SU-DHL-6 (cell line): ENCODE data around the gene CATSPERD.

Experiments used
- H2AFZ ChIP-seq: fragments of 200-600 bp; sonication (generic); 2 replicates; pipeline ENCODE4 v1.6.1; 2014; ENCODE audit warnings: low read depth, mild to moderate bottlenecking, moderate library complexity, mixed read lengths, antibody characterized with exemption, low read length; ENCODE audit not compliant: severe bottlenecking
- H3F3A ChIP-seq: fragments of 200-600 bp; shearing (Covaris generic); 2 replicates; pipeline ENCODE4 v1.6.0; 2016; ENCODE audit warnings: antibody characterized with exemption, mild to moderate bottlenecking; ENCODE audit not compliant: insufficient read depth
- H3K27ac ChIP-seq: fragments of 200-600 bp; sonication (generic); 2 replicates; pipeline ENCODE4 v1.5.1; 2016; ENCODE audit warnings: low read depth, mild to moderate bottlenecking, low read length, moderate library complexity, mixed read lengths
- H3K27me3 ChIP-seq: fragments of 200-600 bp; sonication (generic), shearing (Covaris generic); 2 replicates; pipeline ENCODE4 v1.6.0; 2014; ENCODE audit warnings: mild to moderate bottlenecking, low read length
- H3K36me3 ChIP-seq: fragments of 200-600 bp; sonication (generic); 2 replicates; pipeline ENCODE4 v1.6.1; 2014; ENCODE audit warnings: mild to moderate bottlenecking, low read length, mixed read lengths
- H3K4me2 ChIP-seq: fragments of 300-600, 200-600 bp; shearing (Covaris generic), sonication (generic); 2 replicates; pipeline ENCODE4 v1.6.0; 2014; ENCODE audit warnings: low read length, low read depth, mild to moderate bottlenecking; ENCODE audit not compliant: poor library complexity, severe bottlenecking
- H3K4me3 ChIP-seq: fragments of 200-600 bp; sonication (generic); 2 replicates; pipeline ENCODE4 v1.5.1; 2014; ENCODE audit warnings: antibody characterized with exemption, low read length, mild to moderate bottlenecking, mixed read lengths; ENCODE audit not compliant: insufficient read depth, poor library complexity, severe bottlenecking
- H3K79me2 ChIP-seq: fragments of 200-600 bp; sonication (generic); 2 replicates; pipeline ENCODE4 v1.6.1; 2014; ENCODE audit warnings: mild to moderate bottlenecking, low read length, moderate library complexity; ENCODE audit not compliant: insufficient read depth
- H3K9ac ChIP-seq: fragments of 200-600 bp; sonication (generic); 2 replicates; pipeline ENCODE4 v1.7.0; 2014; ENCODE audit warnings: mild to moderate bottlenecking, low read length
- H3K9me2 ChIP-seq: fragments of 200-600 bp; sonication (generic); replicated peaks from 2 replicates; pipeline ENCODE4 v1.6.1; 2014; ENCODE audit warnings: low read length; ENCODE audit not compliant: insufficient read depth
- H3K9me3 ChIP-seq: fragments of 200-600 bp; sonication (generic); 2 replicates; pipeline ENCODE4 v1.6.1; 2014; ENCODE audit warnings: low read length, mixed read lengths; ENCODE audit not compliant: insufficient read depth
- H4K20me1 ChIP-seq: fragments of 200-600 bp; sonication (generic); 2 replicates; pipeline ENCODE4 v1.6.1; 2014; ENCODE audit warnings: low read depth, mild to moderate bottlenecking, antibody characterized with exemption, low read length, moderate library complexity, mixed read lengths
- EZH2phosphoT487 ChIP-seq: fragments of 200-600 bp; sonication (generic), shearing (Covaris generic); conservative IDR thresholded peaks from 2 replicates; pipeline ENCODE4 v1.6.1; 2018; ENCODE audit warnings: mild to moderate bottlenecking, antibody characterized with exemption, low read length, moderate library complexity, mixed read lengths
- TF ChIP-seq, protein P1 (sequence below): fragments of 200-600 bp; sonication (generic); IDR thresholded peaks from one replicate; pipeline ENCODE4 v1.5.1; 2017; ENCODE audit warnings: antibody characterized with exemption, mild to moderate bottlenecking, low read length, moderate library complexity; ENCODE audit not compliant: insufficient read depth, poor library complexity, severe bottlenecking

CATSPERD gene

DNA sequence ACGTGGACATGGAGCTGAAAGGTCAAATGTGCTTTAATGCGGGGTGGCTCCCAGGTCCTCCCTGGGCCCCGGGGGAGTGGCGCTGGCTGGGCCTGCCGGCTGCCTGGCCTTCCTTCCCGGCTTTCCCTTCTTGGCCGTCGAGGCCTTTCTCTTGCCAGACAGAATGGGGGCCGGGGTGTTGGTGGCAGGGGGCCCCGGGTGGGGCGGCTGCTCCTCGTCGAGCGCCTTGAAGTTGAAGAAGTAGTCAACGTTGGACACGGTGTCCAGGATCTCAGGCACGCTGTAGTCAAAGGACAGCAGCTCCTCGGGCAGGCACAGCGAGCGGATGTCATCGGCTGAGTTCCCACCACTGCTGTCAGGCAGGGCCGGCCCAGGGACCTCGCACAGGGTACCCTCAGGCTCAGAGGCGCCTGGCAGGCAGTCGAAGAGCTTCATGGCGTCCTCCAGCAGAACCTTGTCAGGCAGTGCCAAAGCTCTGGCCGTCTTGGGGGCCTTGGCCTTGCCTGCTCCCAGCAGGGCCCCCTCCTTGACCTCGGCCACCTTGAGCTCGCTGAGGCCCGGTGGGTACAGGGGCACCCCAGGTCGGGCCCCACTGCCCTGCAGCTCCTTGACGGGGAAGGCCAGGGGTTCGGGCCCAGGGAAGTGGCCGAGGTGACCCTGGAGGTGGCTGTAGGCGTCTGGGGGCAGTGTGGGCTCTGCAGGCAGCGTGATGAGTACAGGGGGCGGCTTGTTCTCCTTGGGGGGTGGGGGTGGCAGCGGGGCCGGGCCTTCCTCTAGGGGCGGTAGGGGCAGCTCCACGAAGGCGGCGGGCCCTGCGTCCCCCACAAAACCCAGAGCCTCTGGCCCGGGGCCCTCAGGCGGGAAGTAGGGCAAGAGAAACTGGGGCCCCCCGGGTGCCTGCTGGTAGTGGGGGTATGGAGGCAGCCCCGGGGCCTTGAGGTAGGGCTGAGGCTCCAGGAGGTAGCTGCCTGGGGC lies 62.8 kb downstream of the CATSPERD start:
- TF ChIP-seq, protein P1, sequence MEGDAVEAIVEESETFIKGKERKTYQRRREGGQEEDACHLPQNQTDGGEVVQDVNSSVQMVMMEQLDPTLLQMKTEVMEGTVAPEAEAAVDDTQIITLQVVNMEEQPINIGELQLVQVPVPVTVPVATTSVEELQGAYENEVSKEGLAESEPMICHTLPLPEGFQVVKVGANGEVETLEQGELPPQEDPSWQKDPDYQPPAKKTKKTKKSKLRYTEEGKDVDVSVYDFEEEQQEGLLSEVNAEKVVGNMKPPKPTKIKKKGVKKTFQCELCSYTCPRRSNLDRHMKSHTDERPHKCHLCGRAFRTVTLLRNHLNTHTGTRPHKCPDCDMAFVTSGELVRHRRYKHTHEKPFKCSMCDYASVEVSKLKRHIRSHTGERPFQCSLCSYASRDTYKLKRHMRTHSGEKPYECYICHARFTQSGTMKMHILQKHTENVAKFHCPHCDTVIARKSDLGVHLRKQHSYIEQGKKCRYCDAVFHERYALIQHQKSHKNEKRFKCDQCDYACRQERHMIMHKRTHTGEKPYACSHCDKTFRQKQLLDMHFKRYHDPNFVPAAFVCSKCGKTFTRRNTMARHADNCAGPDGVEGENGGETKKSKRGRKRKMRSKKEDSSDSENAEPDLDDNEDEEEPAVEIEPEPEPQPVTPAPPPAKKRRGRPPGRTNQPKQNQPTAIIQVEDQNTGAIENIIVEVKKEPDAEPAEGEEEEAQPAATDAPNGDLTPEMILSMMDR = no peak
- TF ChIP-seq EZH2phosphoT487 = no peak
- Histone ChIP-seq H3K9me2 (no peaks in the 10 kb centered on the region), H3K36me3 (no peaks in the 10 kb centered on the region), H3K4me3 (no peak overlapping the region), H3K4me2 (no peak overlapping the region), H3K27ac (no peak overlapping the region), H2AFZ (no peak overlapping the region), H3K27me3 (no peaks in the 10 kb centered on the region), H3K9me3 (no peaks in the 10 kb centered on the region), H3F3A (no peaks in the 10 kb centered on the region), H4K20me1 (no peaks in the 10 kb centered on the region), H3K9ac (no peak overlapping the region), H3K79me2 (no peaks in the 10 kb centered on the region)

DNA sequence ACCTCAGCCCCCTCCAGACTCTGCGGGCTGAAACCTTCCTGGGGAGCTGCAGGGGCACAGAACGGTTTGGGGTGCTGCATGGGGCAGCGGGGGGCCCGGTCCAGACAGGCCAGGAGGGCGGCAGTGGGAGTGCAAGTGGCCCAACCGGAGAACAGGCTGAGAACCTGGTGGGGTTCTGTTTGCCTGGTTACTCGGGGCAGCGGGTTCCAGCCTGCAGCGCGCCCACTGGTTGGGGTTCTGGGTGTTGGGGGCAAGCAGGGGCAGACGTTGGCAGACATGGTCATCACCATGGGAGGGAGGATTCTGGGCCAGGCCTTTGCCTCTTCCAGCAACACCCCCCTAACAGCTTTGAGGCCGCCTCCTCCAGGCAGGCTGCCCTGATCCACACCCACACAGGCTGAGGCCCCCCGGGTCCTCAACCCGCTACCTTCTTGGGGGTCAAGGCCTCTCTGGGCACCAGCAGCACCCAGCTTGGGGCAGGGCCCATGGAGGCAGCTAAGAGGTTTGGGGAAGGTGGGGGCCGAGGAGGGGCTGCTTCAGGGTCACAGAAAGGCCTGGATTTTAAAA lies 64.2 kb downstream of the CATSPERD start, which contains the start of gene PRR22:
Gene PRR22, minus strand, starts transcription at position 166 of the 567 bp plus-strand sequence. Its CDS starts 86 bp downstream, at position 80.
- no peaks in the 10 kb centered on the region for H3K9me3 ChIP-seq
- no peak within 1 kb of the TSS for H3K27ac ChIP-seq
- TF ChIP-seq, protein P1 = no peak
- TF ChIP-seq EZH2phosphoT487 = no peak
- no peak within 1 kb of the TSS for H2AFZ ChIP-seq
- H3K9ac ChIP-seq = no peak within 1 kb of the TSS
- H3K4me2 ChIP-seq = no peak within 1 kb of the TSS
- H3K27me3 ChIP-seq = no peaks in the 10 kb centered on the region
- H3K4me3 ChIP-seq = no peak within 1 kb of the TSS
- no peaks in the 10 kb centered on the region for H4K20me1 ChIP-seq
- no peaks in the 10 kb centered on the region for H3F3A ChIP-seq
- H3K36me3 ChIP-seq = no peaks in the 10 kb centered on the region
- H3K79me2 ChIP-seq = peaks cover 3% of the 10 kb centered on the region; the same call in 1 of the 2 replicates
- H3K9me2 ChIP-seq = no peaks in the 10 kb centered on the region

DNA sequence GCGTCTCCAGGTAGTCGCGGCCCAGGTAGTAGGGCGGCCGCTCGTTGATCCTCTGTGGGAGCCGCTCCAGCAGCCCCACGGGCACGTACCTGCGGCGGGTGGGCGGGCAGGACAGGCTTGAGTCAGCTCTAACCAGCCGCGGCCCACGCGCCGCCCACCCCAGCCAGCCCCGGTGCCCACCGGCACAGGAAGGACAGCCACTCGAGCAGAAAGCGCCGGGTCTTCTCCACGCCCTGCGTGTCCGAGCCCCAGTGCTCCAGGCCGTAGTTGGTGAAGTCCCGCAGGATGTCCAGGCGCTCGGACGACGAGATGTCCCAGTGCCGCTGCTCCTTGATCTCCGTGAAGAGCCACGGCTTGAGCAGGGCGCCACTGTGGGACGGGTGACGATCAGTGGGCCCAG lies 65.0 kb downstream of the CATSPERD start:
- Histone ChIP-seq H3K4me3 (no peak overlapping the region), H3K27ac (no peak overlapping the region), H3K9me3 (no peaks in the 10 kb centered on the region), H3K9me2 (no peaks in the 10 kb centered on the region), H3K4me2 (no peak overlapping the region), H4K20me1 (no peaks in the 10 kb centered on the region), H3K9ac (no peak overlapping the region), H3K79me2 (peaks cover 3% of the 10 kb centered on the region; the same call in 1 of the 2 replicates), H3F3A (no peaks in the 10 kb centered on the region), H2AFZ (no peak overlapping the region), H3K27me3 (no peaks in the 10 kb centered on the region), H3K36me3 (no peaks in the 10 kb centered on the region)
- TF ChIP-seq EZH2phosphoT487 = no peak
- TF ChIP-seq, protein P1 = no peak
